Left cardiac atrium (tissue), 4 donors: Measurements from ENCODE around the gene MYBPH. TPM values are rescaled to one million over a fixed set of nuclear protein-coding genes. Genes with fewer than 3 reads are reported as not detected.

Experiments used
- ATAC-seq, 2 donors: fragments of 200-7000 bp; cut with Tn5 transposase; one replicate each; pipeline ENCODE4 v1.9.1; 2020; ENCODE audit warnings: mild to moderate bottlenecking in 2 of 2, moderate library complexity in 2 of 2
- DNase-seq: peaks from one replicate; pipeline ENCODE4 v3.0.0-alpha.2; 2020
- intact Hi-C, 2 donors: fragments of 100-400 bp; cut with DNase I; formaldehyde crosslinking; loops; one replicate each; pipeline versions ENCODE4 v1.14.1 to v1.15.1; 2022 to 2023
- total RNA-seq, 2 donors: library from RNA; stranded (reverse); fragmentation: NEBNext Ultra II Directional; extraction: Animal tissue kit (Norgen Biotek cat#: 25700); gene quantifications; one replicate each; pipeline ENCODE4 v1.2.1, GENCODE V29; 2021
- donor health status: DM: no; HTN: yes; CAD: no.
- donor health status: DM: no; HTN: yes; CAD: no; lungs with severe emphysema.
- donor health status: DM: yes; HTN: yes; CAD: no.
- donor health status: Dilated cardiomyopathy.

Gene MYBPH
- total RNA-seq, 2 donors from 2014 or later = not detected

DNA sequence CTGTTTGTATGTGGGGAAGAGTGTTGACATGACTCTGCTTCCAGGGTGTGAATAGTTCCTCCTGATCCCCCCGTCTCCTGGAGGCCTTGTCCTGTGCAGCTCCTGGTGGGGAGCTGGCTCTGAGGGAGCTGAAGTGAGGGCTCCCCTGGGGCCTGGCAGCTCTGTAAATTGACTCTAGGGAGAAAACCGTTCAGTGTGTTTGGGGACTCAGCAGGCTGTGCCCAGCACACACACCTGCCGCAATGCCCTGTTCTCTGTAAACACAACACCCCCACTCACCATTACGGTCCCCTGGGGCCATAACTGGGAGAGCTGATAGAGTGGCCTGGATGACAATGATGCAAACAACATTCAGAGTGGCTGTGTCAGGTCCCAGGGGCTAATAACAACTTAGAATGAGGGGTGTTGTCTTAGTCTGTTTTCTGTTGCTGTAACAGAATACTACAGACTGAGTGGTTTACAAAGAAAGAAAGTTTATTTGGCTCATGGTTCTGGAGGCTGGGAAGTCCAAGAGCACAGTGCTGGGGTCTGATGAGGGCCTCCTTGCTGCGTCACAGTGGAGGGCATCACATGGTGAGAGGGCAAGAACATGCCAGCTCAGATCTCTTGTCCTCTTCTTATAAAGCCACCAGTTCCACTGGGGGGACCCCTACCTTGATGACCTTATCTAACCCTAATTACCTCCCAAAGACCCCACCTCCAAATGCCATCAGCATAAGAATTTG lies 32.8 kb downstream of the MYBPH start:
- no peak for ATAC-seq
- DNase-seq = no peak
- intact Hi-C loops = no loop called here

- intact Hi-C loops = no loop called here
- DNase-seq = no peak
- no peak for ATAC-seq
Observed at GRCh38 chr1:203142124-203142523, 33.5 kb downstream of the MYBPH start.

DNA sequence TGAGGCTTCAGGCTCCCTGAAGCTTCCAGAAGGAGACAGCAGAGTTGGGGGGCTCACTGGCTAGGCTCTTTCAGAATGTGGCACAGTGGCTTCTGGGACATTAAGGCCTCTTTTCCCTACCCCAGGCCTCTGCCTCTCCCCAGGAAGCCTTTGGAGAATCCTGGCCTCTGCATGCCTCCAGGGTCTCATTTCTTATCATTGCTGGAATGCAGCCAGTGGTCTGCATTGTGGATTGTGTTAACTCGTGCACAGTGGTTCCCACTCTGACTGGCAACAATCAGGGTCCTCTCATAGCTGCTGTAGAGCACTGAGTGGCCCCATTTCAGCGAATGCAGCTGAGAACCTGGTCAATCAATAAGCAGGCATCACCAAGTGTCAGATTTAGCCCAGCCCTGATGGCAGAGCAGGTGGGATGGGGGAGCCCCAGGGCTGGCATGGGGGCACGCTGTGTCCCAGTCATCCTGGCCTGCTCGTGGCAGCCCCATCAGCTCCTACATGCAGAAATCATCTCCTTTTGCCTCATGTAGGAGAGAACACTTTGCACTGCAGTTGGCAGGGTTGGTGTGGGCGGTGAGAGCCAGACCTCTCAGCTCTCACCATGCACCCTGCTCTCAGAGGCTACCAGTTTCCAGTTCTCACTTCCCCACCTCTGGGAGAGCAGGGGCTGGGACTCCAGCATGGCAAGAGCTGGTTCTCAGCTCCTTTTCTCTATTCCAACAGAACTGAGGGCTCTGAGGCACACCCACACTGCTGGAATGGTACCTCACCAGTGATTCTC lies 34.7 kb downstream of the MYBPH start:
- DNase-seq = no peak
- intact Hi-C loops = no loop called here
- peak; percentile 36 to 70 for ATAC-seq

DNA sequence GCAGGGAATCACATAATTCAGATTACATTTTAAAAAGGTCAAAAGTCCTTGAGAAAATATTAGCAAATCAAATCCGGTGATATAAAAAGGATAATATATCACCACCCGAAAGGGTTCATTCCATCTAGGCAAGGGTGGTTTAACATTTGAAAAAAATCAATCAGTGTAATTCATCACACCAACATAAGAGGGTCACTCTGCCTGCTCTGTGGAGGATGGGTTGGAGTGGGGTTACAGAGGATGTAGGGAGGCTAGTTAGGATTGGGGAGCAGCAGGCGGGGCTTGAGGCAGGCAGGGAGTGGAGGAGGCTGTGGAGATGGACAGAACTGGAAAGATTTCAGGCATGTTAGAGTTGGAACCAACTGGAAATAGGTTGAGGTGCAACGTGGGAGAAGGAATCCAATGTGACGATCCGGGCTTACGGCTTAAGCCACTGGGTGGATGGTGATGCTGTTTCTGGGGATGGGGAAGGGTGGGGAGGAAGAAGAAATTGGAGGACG lies 35.6 kb downstream of the MYBPH start:
- no peak for ATAC-seq
- DNase-seq = no peak
- intact Hi-C loops = no loop called here

DNA sequence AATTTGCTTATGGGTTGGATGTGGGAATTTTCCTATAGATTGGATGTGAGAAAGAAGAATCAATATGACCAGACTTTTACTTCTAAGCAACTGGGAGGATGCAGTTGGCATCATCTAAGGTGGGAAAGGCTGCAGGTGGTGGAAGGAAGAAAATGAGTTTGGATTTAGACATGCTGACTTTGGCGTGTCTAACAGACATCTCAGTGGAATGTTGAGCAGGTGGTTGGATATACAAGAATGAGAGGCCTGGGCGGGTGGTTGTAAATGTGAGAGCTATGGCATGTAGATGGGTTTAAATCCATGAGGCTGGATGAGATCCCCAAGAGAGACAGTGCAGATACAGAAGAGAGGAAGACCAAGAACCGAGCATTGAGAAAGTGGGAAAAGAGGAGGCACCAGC lies 37.6 kb downstream of the MYBPH start:
- DNase-seq = no peak
- ATAC-seq = no peak
- intact Hi-C loops = no loop called here

GRCh38 chr1:203137324-203137723 lies 38.3 kb downstream of the MYBPH start:
- no peak for DNase-seq
- no peak for ATAC-seq
- intact Hi-C loops = no loop called here

DNA sequence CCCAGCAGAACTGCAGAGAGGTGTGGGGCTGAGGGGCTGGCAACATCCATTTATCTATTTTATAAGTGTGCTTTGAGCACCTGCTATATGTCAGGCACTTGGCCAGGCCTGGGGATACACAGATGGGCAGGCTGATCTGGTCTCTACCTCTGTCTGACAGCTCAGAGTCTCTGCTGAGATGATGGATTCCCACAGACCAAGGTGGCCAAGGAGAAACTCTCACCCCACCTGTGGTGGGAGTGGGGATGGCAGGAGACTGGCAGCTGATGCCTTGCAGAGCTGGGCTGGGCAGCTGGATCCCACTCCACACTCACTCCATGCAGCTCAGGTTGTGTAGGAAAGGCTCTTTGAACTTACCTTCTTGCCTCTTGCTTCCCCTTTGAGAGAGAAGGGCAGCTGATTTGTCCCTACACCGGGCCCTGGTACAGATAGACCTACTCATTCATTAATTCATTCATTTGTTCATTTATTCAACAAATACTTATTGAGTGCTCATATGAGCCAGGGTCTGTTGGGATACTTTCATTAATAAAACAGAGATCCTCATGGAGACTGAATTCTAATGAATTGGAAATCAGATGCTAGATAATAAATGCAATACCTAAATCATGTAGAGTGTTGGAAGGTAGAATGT lies 39.1 kb downstream of the MYBPH start:
- intact Hi-C loops = no loop called here
- ATAC-seq (no peak), DNase-seq (no peak)

GRCh38 chr1:203135636-203136305 lies 39.9 kb downstream of the MYBPH start:
- intact Hi-C loops = no loop called here
- ATAC-seq = no peak
- DNase-seq = no peak

DNA sequence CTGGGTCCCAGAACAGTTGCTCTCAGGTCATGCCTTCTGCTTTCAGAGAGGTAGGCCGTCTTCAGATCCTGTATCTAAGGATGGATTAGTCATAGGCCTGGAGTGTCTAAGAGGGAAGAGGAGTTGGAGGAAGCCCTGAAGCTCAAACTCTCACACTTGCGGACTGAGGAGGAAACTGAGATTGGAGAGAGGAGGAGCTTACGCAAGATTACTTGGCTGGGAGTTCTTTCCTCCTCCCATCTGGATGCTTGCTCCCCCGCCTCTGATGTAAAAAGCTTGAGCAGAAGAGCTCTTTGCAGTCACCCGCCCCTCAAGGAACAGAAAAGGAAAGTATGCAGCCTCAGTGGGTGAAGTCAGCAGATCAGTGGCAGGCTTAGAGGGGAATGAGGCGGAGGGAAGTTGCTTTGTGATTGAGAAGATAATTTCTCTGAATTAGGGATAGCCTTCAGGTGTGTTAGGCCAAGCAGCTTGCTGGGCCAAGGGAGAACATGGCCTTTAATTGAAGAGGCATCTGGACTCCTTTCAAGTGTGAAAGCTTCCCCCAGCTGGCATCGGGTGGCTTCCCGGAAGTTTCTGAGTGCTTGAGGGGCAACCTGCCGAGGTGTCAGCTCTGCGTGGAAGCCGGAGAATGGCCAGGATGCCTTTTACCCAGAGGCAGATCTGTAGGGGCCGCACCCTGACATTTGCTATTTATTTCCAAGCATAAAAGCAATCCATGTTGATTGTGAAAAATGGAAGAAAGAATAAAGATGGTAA lies 41.5 kb downstream of the MYBPH start:
- ATAC-seq (peak; percentile 11 to 86), DNase-seq (no peak)
- intact Hi-C loops = no loop called here

- intact Hi-C loops = no loop called here
- DNase-seq (no peak), ATAC-seq (no peak)
Observed at GRCh38 chr1:203131548-203132200, 44.0 kb downstream of the MYBPH start.

DNA sequence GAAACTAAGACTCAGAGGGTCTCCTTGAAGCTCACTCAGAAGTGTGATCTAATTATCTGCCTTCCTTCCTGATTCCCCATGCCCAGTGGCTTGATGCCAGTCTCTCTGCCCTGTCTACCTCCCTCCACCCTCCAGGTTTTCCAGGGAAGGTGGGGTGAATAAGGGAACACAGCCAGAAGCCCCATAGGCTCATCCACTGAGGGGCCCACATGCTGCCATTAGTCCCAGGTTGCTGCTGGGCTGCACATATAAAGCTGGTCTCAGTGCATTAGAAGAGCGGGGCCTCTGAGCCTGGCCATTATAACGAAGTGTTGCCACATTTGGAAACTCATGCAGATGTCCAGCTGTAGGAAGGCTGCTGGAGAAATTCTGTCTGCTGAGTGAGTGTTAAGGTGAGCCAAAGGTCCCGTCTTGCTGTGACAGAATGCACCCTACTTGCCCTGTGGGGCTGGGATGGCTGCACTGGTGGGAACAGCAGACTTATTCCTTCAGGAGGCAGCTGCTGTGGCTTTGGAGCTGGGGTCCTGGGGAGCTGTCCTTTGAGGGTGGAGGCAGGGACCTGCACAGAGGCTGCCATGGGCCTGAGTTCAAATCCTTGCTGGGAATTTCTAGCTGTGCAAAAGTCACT lies 45.2 kb downstream of the MYBPH start:
- intact Hi-C loops = no loop called here
- DNase-seq = no peak
- ATAC-seq = no peak

- ATAC-seq = peak; percentile 27 to 64
Observed at GRCh38 chr1:203129501-203130231, 46.0 kb downstream of the MYBPH start.

DNA sequence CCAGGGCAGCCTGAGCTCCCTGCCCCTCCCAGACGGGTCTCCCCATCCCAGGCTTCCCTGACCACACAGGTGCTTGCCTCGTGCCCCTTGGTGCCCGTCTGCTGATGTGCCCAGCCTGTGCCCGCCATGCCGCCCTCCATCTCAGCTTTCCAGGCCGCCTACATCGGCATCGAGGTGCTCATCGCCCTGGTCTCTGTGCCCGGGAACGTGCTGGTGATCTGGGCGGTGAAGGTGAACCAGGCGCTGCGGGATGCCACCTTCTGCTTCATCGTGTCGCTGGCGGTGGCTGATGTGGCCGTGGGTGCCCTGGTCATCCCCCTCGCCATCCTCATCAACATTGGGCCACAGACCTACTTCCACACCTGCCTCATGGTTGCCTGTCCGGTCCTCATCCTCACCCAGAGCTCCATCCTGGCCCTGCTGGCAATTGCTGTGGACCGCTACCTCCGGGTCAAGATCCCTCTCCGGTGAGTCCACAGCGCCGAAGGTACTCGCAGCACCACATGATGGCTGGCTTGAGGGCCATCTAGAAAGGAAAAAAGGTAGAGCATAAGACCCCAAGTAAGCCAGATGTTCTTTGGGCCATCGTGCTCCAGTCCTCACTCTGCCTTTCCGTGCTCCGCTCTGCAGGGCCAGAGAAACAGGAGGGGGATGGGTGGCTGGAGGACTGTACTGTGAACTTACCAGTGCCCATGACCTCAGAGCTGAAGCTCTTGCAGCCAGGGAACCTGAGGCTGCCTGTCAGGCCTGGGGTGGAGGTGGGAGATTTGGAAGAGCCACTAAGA lies 46.7 kb downstream of the MYBPH start:
- DNase-seq = no peak
- ATAC-seq = peak in 1 of 2 donors; percentile 5
- intact Hi-C loops = loop anchor here in 1 of 2 donors (5.0 kb wide), 1 partner anchor 92 kb away; no protein-coding TSS in a partner anchor

More at GRCh38 chr1:203129501-203130231, 46.0 kb downstream of the MYBPH start:
- DNase-seq = peak; percentile 68
- intact Hi-C loops = loop anchor here in 1 of 2 donors (5.0 kb wide), 1 partner anchor 92 kb away; no protein-coding TSS in a partner anchor

GRCh38 chr1:203128431-203128715 lies 47.3 kb downstream of the MYBPH start:
- DNase-seq = no peak
- intact Hi-C loops = loop anchor here in 1 of 2 donors (5.0 kb wide), 1 partner anchor 91 kb away; no protein-coding TSS in a partner anchor
- ATAC-seq = peak in 1 of 2 donors; percentile 25

GRCh38 chr1:203127666-203128430 lies 47.8 kb downstream of the MYBPH start, which contains the start of gene ADORA1:
ADORA1 (plus strand) TSS chr1:203127726; CDS start chr1:203128842, 1,116 bp downstream.
- intact Hi-C loops = loop anchor here in 1 of 2 donors (5.0 kb wide), 1 partner anchor 91 kb away; no protein-coding TSS in a partner anchor
- DNase-seq = peak; percentile 72
- ATAC-seq = peak; percentile 79 to 87
